SW480 (cell line): Measurements from ENCODE around the gene PLEKHG5.

ENCODE experiments used
- DNase-seq: peaks from one replicate; pipeline ENCODE4 v3.0.0-alpha.2; 2016; ENCODE audit warnings: low spot score

Gene PLEKHG5

DNA sequence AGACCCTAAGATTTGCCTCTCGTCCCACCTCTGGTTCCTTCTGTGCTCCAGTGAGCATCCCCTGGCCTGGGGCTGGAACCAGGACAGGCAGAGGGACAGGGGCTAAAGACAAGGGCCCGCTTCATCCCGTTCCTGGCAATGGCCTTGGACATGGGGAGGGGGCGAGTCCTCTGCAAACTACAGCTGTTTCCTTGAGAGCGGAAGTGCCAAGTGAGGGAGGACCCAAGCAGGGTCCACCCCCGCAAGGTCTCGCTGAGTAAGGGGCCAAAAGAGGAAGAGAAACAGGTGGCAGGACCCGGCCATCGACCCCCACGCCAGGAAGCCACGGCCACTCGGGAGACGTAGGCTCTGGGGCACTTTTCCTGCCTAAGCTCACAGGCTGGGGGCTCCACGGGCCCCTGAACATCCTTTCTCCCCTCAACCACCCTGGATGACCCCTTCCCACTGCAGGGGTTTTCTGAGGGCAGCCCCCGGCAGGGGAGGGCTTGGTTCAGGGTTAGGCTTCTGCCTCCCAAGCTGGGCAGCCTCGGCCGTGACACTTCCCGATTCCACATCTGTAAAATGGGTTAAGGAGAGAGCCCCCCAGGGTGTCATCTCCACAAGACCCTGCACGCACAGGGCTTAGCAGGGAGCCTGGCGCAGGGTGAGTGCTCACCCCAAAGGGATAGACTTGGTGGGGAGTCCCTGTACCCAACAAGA, 17.9 kb upstream of the PLEKHG5 start:
- DNase-seq: no peak

DNA sequence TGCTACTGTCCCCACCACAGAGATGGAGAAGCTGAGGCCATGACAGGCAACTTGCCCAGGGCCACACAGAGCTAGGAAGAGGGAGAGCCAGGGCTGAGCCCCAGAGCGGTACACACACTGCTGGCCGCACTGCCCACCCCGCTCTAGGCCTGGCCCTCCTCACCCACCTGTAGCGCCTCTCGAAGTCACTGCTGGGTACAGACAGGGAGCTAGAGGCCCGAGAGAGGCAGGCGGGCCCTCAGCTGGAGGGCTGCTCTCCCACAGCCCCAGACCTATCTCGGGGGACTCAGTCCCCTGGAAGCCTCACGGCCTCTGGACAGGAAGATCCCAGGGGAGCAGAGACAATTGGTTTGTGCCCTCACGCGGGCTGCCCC, 17.3 kb upstream of the PLEKHG5 start:
- DNase-seq: no peak

DNA sequence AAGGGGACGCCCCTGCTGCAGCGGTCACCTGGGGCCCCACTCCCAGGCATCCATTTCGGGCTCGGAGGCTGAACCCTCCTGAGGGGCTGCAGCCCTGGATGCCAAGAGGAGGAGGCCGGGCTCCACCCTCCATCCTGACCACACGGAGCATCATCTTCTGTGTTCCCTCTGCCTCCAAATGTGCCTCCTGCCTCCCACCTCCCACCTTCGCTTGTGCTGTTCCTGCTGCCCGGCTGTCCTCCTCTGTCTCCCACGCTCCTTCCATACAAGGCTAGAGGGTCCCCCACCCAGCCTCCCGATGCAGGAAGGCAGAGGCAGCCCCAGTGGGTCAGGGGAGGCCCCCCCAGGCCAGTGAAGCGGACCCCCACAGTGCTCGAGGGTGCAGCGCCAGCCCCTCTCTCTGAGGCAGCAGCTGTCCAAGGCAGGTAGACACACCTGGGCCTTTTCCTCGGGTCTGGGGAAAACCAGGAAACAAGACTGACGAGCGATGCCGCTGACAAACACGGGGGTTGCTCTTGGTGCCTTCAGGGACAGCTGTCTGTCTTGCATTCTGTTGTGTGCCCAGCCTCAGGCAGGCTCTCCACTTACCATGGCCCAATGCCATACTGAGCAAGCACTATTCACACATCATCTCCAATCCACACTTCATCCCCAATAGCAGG, 16.8 kb upstream of the PLEKHG5 start:
- DNase-seq: no peak

DNA sequence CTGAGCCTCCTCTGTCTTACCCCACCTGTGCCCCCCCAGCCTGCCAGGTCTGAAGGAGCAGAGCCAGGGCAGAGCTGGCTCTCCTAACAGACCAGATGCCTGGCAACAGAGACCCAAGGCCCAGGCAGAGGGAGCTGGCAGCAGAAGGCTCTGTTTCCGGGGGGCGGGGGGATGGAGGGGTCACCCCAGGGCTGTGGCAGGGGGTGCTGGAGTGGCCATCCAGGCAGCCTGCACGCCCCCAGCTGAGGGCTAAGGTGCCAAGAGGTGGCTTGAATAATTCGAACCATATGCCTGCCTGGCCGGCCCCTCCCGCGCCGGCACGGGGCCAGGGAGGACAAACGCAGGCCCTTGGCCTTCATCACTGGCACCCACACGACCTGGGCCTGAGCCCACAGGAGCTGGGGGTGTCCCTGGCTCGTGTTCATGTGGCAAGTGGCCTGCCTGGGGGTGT, 16.0 kb upstream of the PLEKHG5 start:
- no peak for DNase-seq

DNA sequence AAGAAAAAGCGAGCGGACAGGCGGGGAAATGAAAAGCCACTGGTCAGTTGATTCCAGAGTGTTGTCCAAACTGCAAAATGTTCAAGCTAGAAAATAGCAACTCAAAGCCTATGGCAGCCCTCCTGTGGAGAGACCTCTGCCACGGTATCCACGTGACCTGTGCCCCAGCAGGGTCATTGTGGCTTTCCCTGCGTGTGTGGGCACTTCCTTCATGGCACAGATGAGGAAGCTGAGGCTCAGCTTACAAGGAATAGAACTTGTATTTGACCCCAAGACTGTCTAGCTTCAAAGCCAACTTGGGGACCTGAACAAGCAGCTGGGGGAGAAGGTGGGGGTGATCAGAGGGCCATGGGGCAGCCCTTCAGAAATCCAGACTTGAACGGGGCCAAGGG, 15.6 kb upstream of the PLEKHG5 start:
- DNase-seq: no peak

DNA sequence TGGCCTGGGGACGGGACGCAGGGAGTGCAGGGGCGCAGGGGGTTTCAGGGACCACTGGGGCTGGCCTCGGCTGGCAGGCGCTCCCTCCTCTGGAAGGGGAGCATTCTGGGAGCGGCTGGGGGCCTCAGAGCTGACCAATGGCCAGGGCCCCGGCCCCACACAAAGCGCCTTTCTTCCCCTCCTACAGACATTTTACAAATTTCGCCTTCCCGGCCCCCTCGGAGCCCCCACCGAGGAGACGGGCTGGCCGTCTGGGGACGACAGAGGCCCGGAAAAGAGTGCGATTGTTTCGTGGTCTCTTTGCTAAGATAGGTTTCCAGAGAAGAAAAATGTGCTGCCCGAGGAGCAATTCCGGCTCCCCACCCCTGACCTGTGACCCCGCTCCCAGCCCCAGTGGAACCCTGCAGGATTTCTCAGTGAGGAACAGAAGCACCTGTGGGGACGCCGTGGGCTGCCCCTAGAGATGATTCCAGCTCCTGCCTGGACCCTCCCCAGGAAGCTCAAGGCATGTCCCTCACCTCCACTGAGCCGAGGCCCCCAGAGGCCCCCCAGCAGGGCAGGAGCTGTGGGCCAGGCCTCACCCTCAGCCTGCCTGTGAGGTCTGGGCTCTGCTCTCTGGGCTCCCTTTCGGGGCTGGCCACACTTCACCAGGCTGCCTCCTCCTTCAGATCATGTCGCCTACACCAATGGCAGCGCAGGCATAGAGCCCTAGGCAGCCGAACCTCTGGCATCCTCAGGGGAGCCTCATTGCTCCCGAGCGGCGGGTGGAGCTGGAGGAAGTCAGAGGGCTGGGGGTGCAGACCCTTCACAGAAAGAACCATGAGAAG, 15.0 kb upstream of the PLEKHG5 start:
- DNase-seq: no peak

DNA sequence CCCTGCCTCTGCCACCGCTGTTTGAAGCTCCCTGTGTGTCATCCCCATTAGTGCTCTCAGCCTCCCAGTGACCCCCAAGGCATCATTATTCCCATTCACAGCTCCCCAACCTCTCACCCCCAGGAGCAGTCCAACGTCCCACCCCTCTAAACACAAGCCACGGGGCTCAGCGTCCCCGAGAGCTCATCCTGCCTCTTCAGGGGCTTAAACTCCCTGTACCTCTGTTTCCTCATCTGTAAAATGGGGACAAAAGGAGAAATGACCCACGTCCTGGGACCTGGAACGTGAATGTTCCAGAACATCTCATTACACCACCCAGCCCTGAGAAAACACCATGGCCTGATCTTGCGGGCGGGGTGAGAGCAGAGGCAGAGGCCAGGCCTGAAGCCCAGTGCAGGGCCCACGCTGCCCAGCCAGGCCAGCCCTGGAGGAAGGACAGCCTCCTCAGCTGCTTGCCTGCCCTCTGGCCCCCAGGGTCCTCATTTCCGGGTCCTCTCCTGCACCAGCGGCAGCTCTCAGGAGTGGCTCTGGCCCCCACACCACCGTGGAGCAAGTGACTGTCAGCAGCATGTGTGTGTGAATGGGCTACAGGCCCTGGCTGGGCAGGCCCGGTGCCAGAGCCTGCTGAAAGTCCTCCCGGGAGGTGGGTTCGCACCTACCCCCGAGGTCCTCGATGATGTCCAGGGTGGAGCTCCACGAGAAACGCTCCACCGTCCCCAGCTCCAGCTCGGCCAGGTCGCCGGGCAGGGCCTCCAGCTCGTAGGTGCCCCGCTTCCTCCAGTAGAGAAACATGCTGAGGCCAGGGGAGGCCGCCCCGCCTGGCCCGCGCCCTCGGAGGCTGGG, 14.1 kb upstream of the PLEKHG5 start:
- no peak for DNase-seq

DNA sequence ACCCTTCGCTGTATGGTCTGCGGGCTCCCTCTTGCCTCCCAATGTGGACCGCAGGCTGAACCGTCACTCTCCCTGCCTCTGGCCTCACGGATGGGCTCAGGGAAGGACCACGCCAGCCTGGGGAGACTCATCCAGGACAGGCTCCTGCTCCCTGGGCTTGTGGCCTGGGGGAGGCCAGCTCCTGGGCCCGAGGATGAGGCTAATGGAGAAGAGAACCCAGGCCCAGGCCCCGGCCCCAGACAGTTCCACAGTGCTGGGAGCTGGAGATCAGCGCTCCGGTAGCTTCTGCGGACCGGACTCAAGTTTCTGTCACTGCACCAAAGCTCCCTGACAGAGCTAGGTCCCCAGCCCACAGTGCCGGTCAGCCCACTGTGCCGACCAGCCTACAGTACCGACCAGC, 13.4 kb upstream of the PLEKHG5 start:
- no peak for DNase-seq

DNA sequence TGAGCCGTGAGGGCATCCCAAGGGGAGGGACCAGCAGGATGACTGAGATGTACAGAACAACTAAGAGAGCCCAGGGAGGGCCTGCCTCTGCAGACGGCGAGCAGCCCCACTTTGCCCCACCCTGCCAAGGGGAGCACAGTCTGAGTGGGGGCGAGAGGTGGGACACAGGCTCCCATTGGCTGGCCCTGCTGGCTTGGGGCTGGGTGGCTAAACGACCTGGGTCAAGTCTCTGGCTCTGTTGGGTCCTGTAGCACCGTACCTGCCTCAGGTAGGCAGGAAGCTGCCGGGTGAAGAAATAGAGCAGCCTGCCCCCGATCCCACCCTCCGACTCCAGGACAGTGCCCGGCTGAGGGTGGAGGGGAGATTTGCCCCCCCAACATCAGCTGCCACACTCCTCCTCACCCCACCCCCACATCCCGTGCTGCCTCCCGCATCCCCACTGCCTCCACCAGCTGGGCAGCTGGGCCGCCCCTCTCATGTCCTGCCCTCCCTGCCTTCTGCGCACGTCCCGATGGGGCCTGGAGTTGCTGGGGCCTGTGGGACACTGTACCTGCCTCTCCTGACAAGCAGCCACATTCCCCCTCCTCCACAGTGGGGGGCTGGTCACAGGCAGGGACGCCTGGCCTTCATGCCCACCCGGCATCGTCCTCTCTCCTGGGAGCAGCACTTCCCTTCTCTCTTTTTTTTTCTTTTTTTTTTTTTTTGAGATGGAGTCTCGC, 12.6 kb upstream of the PLEKHG5 start:
- DNase-seq: no peak

DNA sequence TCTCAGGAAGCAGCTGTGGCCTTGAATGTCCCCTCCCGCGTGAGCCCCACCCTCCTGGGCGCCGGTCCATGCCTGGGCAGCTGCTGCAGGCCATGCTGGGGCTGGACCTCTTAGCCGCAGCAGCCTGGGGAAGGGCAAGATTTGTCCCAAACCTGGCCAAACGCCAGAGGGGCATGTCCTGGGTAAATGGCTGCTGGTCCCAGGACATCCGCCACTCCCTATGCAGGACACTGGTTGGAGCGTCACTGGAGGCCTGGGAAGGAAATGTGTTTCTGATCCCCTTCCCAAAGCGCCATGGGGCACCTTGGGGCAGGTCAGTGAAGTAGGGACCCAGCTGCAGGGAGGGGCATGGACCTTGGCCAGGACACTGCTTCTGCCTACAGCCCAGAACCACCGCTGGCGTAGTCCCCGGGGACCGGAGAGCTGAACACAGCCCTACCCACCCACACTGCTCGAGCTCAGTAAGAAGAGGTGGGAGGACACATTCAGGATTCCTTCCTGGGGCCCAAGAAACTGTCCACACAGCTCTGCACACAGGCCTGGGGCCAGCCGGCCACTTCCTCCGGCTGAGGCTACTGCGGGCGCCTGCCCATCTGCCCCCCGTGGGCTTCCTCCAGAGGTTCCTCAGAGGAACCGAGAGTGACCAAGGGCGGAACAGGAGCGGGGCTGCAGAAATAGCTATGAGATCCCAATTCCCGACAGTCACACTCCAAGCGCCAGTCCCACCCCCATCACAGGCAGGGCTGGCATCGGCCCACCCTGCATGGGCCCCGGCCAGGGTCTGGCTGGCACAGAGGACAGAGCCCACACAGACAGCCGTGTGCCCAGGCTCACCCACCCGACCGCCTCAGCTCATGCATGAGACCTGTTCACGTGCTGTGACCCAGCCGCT, 10.8 kb upstream of the PLEKHG5 start:
- no peak for DNase-seq

DNA sequence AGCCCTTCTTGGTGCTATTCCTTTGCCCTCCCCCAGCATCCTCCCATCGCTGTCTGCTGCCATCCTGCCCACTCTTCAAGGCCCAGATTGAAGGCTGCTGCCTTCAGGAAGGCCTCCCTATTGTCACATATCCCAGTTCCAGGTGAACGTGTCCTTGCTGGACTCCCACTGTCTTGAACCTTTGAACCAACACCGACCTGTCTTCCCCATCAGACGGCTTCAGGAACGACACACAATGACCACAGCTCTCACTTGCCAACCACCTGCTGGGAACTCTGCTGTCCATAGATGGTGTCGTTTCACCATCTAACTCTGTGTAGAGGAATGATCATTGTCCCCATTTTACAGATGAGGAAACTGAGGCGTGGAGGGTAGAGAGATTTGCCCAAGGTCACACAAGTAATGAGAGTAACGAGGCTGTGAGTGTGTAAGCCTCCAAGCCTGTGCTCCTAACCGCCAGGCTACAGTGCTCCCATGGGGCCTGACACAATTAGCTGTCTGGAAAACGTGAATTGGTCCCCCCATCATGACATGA, 9.9 kb upstream of the PLEKHG5 start:
- no peak for DNase-seq

DNA sequence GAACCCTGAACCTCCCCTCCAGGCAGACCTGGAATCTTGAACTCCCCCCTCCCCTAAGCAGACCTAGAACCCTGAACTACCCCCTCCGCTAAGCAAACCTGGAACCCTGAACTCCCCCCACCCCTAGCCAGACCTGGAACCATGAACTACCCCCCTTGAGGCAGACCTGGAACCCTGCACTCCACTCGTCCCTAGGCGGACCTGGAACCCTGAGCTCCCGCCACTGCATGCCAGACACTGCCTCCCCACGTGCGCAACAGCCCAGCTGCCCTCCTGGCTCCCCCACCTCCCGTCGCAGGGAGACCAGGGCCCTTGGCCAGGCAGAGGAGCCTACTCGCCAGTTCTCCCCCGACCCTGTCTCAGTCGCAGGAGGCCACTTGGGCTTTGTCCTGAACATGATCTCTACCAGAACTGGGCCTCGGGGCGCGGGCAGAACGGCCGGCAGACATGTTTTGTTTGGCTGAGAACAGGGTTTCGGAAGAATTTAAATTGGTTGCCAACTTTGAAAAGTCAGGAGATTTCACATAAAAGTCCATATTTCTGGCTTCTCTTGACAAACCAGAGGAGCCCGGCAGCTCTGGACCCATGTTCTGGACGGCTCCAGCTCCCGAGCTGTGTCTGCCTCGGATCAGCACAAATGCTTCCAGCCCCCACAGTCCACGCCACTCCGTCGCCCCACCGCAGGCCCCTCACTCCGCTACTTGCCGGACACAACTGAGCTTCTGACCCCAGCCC, 9.2 kb upstream of the PLEKHG5 start:
- no peak for DNase-seq

DNA sequence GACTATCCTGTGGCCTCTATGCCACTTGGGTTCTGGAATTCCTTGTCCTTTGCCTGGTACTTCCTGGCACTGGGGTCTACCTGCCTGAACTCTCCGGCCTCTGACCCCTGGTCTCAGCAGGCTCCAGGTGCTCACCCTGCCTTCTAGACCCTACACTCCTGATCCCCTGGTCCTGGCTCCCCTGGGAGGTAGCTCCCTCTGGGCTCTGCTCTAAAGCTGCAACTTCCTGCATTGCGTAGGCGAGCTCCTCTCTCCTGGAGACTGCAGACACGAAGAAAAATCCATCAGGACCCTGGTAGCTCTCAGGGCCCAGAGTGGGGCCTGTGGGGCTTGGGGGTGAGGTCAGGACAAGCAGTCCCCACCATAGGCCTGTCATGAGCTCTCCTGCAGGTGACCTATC, 7.8 kb upstream of the PLEKHG5 start:
- DNase-seq: no peak

DNA sequence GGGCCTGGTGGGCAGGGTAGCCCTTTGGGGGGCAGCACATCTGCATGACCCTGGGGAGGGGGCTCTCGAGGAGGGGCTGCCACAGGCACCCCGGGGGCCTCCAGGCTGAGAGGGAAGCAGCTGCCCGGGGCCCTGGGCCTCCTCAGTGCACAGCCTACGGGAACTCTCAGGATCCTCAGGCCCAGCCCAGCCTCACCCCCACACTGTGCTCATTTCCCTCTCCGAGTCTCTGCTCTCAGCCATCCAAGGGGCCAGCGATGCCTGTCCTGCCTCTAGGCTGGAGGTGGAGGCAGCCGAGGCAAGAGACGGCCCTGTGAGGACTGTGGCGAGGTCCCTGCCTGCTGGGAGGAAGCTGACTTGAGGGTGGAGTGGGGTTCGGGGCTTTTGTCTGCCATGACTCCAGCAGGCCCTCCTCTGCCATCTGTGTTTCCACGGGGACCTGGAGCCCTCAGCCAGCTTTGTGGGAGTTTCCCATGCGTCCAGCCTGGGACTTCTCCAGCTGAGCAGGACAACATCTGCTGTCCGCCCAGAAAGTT, 7.2 kb upstream of the PLEKHG5 start:
- DNase-seq: no peak

DNA sequence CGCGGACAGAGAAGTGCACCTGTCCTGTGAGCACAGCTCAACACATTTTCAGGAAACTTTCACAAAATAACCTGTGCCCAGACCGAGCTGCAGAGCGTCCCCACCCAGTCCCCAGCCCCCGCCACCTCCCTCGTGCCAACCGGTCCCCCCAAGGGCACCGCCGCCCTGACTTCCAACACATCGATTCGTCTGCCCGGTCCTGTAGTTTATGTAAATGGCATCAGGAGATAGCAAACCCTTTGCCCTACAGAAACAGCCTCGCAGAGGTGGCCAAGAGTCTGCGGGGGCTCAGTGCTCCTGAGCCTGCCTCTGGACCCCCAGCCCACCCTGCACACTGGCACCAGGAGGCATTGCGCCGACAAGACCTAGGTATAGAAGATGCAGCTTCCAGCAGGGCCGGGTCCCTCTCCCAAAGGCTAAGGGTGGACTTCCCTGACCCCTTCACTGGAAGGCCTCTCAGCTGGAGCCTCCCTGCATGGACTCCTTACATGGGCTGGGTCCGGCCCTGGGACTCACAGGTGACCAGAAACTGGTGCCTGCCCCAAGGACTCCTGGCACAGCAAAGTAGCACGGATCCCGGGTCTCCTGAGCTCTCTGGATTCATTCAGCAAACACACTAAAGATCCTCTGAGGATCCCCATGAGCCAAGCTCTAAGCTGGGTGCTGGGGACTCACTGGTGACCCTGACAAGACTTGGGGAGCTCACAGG, 6.6 kb upstream of the PLEKHG5 start:
- no peak for DNase-seq

DNA sequence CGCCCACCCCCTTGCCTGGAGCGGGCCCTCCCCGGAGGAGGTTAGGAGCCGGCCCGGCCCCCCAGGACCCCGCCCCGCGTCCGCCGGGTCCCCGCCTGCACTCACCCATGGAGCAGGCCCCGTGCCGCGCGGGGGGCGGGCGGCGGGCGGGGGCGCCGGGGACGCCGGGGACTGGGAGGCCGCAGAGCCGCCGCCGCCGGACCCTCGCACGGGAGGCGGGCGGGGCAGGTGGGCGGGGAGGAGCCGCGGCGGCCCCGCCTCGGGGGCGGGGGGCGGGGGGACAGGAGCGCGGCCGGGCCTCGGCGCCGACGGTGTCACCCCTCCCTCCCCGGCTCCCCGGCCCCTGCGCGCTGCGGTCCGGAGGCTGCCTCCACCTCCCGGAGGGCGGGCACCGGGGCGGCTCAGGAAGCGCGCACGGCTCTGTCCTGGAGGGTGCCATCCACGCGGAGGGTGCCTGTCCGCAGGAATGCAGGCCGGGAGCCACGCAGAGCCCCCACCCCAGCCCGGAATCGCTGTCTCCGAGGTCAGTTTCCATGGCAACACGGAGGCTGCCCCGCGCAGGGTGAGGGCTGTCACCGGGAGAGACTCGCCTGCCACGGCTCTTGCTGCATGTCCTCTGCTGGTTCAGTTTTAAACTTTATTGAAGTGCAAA, 5.9 kb upstream of the PLEKHG5 start:
- peak; percentile 43 for DNase-seq

DNA sequence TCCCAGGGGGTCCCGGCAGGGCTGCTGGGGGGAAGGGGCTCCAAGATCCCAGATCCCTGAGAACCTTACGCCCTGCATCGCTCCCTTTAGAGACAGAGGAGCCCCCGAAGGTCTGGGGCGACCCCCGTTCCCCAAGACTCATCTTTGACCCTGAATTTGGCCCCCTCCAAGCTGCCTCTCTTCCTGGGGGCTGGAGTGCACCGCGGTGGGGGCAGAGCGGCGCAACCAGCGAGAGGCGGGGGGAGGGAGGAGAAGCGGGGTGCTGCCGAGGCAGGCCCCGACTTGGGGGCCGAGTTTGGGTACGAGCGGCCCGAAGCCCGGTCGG, 5.4 kb upstream of the PLEKHG5 start:
- no peak for DNase-seq

DNA sequence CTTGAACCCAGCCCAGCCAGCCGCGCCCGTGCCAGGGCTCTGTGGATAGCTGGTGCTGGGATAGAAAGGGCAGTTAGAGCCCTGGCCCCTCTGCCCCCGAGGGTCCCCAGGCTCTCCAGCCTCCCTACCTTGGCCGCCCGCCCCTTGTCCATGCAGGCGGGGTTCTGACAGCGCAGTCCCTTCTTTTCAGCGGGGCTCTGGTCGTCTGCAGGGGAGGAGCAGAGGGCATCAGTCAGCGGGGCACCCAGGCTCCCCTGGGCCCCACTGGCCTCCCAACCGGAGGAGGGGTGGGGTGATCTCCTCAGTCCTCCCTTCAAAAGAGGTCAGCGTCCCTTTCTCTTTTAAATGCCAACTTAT, 4.9 kb upstream of the PLEKHG5 start:
- no peak for DNase-seq
